AG20443 (cell line): Measurements from ENCODE around the gene GATB.
"Not testable (repeated sequence)": the region's sequence is repeated elsewhere in the genome, so short reads cannot be mapped to it uniquely, and the experiment has no call there.

Source experiments
- DNase-seq: peaks from one replicate; pipeline ENCODE4 v3.0.0; 2012; ENCODE audit warnings: low spot score, mixed read lengths

The GATB gene

DNA sequence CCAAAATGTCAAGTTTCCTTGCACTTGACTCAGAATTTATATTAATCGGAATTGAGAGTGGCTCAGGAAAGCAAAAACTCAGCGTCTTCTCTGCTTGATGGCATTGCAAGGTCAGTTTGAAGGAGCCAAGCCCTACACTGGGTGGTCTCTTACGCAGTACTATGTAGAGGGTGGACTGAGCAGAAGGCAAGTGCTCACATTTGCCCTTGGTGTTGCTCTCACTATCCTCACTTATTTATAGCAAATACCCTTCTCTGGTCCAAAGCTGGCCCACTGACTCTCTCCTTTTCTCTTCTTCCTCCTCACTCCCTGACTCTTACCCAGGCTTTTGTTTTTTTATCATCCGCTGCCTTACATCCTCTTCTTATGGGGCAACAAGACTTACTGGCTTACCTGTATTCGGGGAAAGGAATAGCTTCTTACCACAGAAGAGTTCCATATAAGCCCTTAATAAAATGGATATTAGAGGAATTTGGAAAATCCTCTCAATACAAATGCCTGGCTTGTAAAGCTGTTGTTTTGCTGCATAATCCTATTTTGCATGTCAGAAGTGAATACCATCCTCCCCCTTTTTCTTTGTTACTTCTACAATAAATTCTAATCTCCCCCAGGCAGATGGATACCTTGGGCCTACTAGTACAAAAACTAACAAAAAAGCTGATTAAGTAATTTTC, 24.8 kb upstream of the GATB start:
- DNase-seq, result no peak

- DNase-seq, result no peak
These were observed 23.9 kb upstream of the GATB start for GRCh38 chr4:151784706-151785105.

DNA sequence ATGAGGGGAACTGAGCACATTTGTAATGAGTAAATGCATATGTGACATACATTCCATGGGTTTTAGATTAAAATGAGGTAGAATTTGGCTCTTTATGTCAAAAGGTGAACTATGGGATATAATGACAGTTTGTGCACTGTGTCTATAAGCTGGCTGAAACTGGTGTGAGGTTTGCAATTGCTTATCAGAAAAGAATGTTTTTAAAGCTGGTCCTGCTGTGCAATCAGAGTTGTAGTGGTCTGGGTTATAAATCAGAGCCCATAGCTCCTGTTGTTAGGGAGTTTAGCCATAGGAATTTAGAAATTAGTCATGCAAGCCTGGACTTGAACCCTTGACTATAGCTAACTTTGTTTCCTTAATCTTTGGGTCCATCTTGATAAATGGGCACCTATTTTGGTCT, 23.1 kb upstream of the GATB start:
- DNase-seq, result no peak

DNA sequence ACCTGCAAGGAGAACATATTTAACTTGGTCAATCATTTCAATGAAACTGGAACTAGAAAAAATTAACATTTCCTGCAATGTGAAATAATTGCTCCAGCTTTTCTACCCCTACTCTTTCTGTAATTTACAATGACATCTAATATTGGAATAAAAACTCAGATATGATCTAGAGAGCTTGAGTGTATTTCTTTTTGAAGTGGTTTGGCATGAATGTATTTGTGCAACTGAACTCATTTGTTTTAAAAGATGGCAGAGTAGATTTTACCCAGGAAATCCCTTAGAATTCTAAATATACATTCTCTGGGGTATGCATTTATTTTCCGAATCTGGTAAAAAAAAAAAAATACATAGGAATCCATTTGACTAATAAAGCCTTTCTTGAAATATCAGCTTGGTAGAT, 21.5 kb upstream of the GATB start:
- DNase-seq, result no peak

- no peak for DNase-seq
These were observed 20.2 kb upstream of the GATB start for GRCh38 chr4:151781026-151781425.

GRCh38 chr4:151777471-151777870, 16.7 kb upstream of the GATB start:
- no peak for DNase-seq

GRCh38 chr4:151774324-151774723, 13.5 kb upstream of the GATB start:
- DNase-seq, result no peak

GRCh38 chr4:151772274-151772673, 11.5 kb upstream of the GATB start:
- DNase-seq, result no peak

DNA sequence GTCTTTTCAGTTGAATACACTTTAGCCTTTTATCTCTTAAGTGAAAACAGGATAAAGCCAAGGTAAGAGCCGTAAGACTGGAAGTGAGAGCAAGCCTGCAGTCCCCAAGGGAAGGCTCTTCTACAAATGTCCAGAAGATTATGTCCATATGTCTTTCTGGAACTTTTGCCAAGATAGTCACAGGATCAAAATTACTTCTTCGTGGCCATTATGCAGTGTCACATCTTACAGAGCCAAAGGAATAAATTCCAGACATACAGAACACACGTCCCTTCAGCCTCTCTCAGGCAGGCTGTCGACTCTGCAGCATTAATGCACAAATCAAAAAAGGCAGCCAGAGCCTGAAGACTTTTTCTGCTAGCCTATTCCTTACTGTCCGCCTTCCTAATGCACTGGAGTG, 10.9 kb upstream of the GATB start:
- peak; percentile 9 for DNase-seq

- no peak for DNase-seq
These were observed 9.3 kb upstream of the GATB start for GRCh38 chr4:151770154-151770553.

GRCh38 chr4:151768835-151769234, 8.0 kb upstream of the GATB start:
- no peak for DNase-seq

DNA sequence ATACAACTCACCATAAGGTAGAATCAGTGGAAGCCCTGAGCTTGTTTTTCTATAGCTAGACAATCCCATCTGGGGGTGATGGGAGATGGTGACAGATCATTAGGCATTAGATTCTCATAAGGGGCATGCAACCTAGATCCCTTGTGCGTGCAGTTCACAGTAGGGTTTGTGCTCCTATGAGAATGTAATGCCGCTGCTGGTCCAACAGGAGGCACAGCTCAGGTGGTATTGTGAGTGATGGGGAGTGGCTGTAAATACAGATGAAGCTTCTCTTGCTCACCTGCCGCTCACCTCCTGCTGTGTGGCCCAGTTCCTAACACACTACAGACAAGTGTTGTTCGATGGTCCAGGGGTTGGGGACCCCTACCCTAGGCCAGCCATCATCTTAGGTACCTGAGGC, 5.9 kb upstream of the GATB start:
- DNase-seq, result no peak

DNA sequence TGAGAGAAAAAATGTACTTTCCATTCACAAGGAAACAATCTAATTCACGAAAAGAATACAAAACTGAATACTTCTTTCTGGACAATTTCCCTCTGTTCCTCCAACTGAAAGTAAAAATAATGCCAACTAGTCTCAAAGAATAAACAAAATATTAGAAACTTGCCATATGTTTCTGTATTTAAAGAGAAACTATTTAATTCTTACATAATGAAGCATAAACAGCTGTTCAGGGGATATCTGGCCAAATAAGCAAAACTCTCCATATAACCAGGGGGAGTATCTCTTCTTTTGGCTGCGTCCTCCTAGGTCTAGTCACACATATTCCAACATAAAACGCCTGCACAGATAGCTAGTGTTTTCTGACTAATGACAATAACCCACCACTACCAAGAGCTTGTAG, 805 bp downstream of the GATB start:
- no peak for DNase-seq

DNA sequence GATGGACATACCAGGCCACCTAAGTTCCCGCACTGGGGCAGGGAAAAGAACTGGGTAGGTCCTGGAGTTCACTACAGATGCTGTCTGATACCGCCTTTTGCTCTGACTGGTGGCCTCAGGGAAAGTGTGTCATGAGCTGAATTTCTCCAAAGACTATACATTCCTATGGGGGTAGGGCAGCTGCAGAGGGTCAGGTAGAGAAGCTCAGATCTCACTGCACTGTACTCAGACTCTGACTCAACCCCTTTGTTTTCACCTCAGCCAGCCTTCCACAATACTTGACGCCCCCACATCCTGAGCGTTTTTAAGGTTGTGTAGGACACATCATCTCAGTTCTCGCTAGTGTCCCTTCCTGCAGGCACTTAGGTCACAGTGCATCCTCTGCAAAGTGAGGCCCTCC, 7.8 kb downstream of the GATB start:
- no peak for DNase-seq

- no peak for DNase-seq
These were observed 10.7 kb downstream of the GATB start for GRCh38 chr4:151750156-151750555.

- DNase-seq, result peak; percentile 17
These were observed 15.2 kb downstream of the GATB start for GRCh38 chr4:151745481-151746231.

DNA sequence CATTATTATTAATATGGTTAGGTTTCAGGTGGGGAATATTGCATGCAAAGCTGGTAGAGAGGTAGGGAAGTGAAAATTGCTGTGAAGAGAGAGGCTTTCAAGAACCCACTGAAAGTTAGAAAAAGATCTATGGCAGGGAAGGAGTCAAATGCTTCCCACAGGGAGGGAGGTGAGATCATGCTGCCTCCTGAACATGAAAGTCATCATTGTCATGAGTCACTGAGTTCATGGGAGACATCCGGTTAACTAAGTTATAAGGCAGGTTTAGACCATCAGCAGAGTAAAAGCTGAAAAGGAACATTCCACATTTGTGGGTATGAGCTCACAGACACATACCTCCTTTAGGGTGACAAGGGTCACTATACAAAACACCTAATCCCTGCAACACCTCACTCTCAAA, 16.2 kb downstream of the GATB start:
- peak; percentile 82 for DNase-seq

GRCh38 chr4:151743894-151744293, 16.9 kb downstream of the GATB start:
- no peak for DNase-seq

- no peak for DNase-seq
These were observed 17.5 kb downstream of the GATB start for GRCh38 chr4:151743128-151743854.

DNA sequence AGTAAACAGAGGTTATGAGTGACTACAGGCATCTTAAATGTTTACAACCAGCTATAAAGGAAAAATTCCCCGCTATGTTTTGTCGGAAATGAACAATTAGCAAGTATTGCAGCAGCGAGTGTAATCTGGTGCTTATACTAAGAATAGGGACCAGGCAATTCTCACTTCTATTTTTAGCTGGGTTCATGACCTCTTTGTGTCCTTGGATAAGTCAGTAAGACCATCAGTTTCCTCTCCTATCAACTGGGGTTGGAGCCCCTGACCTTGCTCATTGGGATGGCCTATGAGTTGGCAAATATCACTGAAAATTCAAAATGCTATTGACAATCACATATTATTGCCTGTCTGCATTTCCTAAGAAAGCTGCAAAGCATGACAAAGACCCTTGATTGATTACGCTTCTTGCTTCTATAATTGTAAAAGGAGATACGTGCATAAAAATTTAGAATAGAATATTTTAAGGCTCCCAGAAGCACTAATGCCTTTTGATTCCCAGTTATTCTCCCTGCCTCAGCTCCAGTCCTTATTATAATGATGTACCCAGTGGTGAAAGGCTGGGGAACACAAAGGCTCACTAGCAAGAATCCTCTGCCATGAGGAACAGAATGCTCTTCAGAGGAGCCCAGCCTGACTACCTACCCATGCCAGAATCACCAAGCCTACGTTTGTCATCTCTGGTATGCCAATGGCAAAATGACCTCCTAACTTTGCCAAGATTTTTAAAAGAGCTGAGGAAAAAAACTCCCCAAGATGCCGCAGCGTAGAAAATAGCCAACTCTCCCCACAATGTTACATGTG, 21.9 kb downstream of the GATB start:
- DNase-seq, result no peak

DNA sequence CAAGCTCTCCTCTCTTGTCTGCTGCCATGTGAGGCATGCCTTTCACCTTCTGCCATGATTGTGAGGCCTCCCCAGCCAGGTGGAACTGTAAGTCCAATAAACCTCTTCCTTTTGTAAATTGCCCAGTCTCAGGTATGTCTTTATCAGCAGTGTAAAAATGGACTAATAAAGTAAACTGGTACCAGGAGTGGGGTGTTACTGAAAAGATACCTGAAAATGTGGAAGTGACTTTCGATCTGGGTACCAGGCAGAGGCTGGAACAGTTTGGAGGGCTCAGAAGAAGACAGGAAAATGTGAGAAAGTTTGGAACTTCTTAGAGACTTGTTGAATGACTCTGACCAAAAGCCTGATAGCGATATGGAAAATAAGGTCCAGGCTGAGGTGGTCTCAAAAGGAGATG, 24.0 kb downstream of the GATB start:
- DNase-seq, result not testable (repeated sequence)

DNA sequence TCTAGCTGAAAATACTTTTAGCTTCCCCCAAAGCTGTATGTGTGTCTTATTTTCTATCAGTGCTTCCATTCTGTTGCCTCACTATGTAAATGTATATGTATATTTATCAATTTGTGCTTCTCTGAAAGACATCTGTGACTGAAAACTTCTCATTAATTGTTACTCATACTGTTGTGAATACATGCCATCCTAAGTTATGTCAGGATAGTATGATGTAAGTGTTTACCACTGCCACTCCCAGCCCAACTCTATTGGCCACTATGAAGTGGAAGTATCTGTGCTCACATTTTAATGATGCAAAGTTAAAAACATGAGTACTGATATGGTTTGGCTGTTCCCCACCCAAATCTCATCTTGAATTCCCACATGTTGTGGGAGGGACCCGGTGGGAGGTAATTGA, 24.4 kb downstream of the GATB start:
- no peak for DNase-seq
